ENCODE data around the gene LAMB1.
"Not testable (repeated sequence)": the region's sequence is repeated elsewhere in the genome, so short reads cannot be mapped to it uniquely, and the experiment has no call there.

Gene LAMB1

GRCh38 chr7:107944411-107945169 is 58.4 kb downstream of the LAMB1 start:
- no peak for DNase-seq

GRCh38 chr7:107943018-107943417 is 59.9 kb downstream of the LAMB1 start:
- DNase-seq, result no peak

- DNase-seq, result no peak
These were observed 62.0 kb downstream of the LAMB1 start for GRCh38 chr7:107940951-107941350.

- no peak for DNase-seq
These were observed 63.1 kb downstream of the LAMB1 start for GRCh38 chr7:107939573-107940489.

GRCh38 chr7:107938456-107939250 is 64.3 kb downstream of the LAMB1 start:
- DNase-seq, result no peak

GRCh38 chr7:107937531-107937930 is 65.4 kb downstream of the LAMB1 start:
- DNase-seq, result no peak

- no peak for DNase-seq
These were observed 66.6 kb downstream of the LAMB1 start for GRCh38 chr7:107936312-107936711.

GRCh38 chr7:107934991-107935770 is 67.8 kb downstream of the LAMB1 start:
- DNase-seq, result no peak

- no peak for DNase-seq
These were observed 69.5 kb downstream of the LAMB1 start for GRCh38 chr7:107933386-107934013.

GRCh38 chr7:107932805-107933204 is 70.2 kb downstream of the LAMB1 start:
- DNase-seq, result no peak

- DNase-seq, result no peak
These were observed 71.0 kb downstream of the LAMB1 start for GRCh38 chr7:107931740-107932515.

- DNase-seq, result no peak
These were observed 76.5 kb downstream of the LAMB1 start for GRCh38 chr7:107926481-107926880.

GRCh38 chr7:107924841-107925504 is 78.0 kb downstream of the LAMB1 start:
- no peak for DNase-seq

GRCh38 chr7:107922886-107923285 is 80.1 kb downstream of the LAMB1 start:
- DNase-seq, result no peak

- not testable (repeated sequence) for DNase-seq
These were observed 81.1 kb downstream of the LAMB1 start for GRCh38 chr7:107921826-107922225.

GRCh38 chr7:107920048-107920772 is 82.8 kb downstream of the LAMB1 start:
- no peak for DNase-seq

- no peak for DNase-seq
These were observed 84.0 kb downstream of the LAMB1 start for GRCh38 chr7:107918948-107919347.

GRCh38 chr7:107917763-107918651 is 85.0 kb downstream of the LAMB1 start:
- DNase-seq, result no peak

- no peak for DNase-seq
These were observed 87.4 kb downstream of the LAMB1 start for GRCh38 chr7:107915541-107915940.
